ENCODE measurements around the gene COL9A2.

- TF ChIP-seq CTCF (conservative IDR thresholded peaks at IDR 0.05; ENCODE audit: low read length), result no peak
- TF ChIP-seq EZH2phosphoT487 (IDR thresholded peaks at IDR 0.05; ENCODE audit: borderline replicate concordance, low read depth, low read length), result no peak
Observed at GRCh38 chr1:40350391-40350790, 33.3 kb upstream of the COL9A2 start.
